ENCODE data around the gene RAB24.
A peak's percentile ranks its signal among the peaks of the same experiment; 100 is the strongest.

Gene RAB24

GRCh38 chr5:177330991-177331842 lies 27.7 kb upstream of the RAB24 start:
- H3K4me3 ChIP-seq, result peak overlapping the region in 6 of 10 experiments; percentile 2 to 55 (median 28); a peak in 8 of 20 replicates
- peaks cover 71 to 95% (median 89%) of the 10 kb centered on the region in 10 experiments for H3K4me1 ChIP-seq
- no peaks in the 10 kb centered on the region for H3K9me3 ChIP-seq (replicated peaks in 1 of 11)
- peak in 1 of 11 experiments; percentile 61; a peak in 2 of 22 replicates for TF ChIP-seq Cebpa-rat (IDR thresholded peaks at IDR 0.05)
- H3K27ac ChIP-seq, result peak overlapping the region in 9 of 11 experiments; percentile 44 to 92 (median 83); a peak in 18 of 22 replicates
- no peaks in the 10 kb centered on the region for H3K27me3 ChIP-seq
- peak overlapping the region in 10 of 11 experiments; percentile 14 to 83 (median 74); a peak in 17 of 22 replicates for H3K9ac ChIP-seq
- peaks cover 25 to 70% (median 51%) of the 10 kb centered on the region in 11 experiments; a peak in 21 of 22 replicates for H3K36me3 ChIP-seq
- peaks cover 0 to 95% (median 41%) of the 10 kb centered on the region in 11 experiments; a peak in 19 of 22 replicates for H4K20me1 ChIP-seq
- peak overlapping the region; percentile 74 to 98 (median 90) for H3K4me2 ChIP-seq

- TF ChIP-seq Cebpa-rat (IDR thresholded peaks at IDR 0.05), result no peak
- H3K36me3 ChIP-seq, result peaks cover 16 to 68% (median 41%) of the 10 kb centered on the region in 11 experiments
- peak overlapping the region in 6 of 11 experiments; percentile 73 to 83 (median 78); a peak in 6 of 22 replicates for H3K9ac ChIP-seq
- no peaks in the 10 kb centered on the region for H3K27me3 ChIP-seq
- H3K4me2 ChIP-seq, result peak overlapping the region in 9 of 11 experiments; percentile 81 to 98 (median 91); a peak in 17 of 22 replicates
- H4K20me1 ChIP-seq, result peaks cover 0 to 93% (median 28%) of the 10 kb centered on the region in 11 experiments; a peak in 19 of 22 replicates
- H3K4me1 ChIP-seq, result peaks cover 61 to 95% (median 86%) of the 10 kb centered on the region in 10 experiments
- no peak overlapping the region for H3K4me3 ChIP-seq
- H3K9me3 ChIP-seq (replicated peaks in 1 of 11), result no peaks in the 10 kb centered on the region
- H3K27ac ChIP-seq, result peak overlapping the region in 5 of 11 experiments; percentile 83 to 92 (median 85); a peak in 8 of 22 replicates
These were observed 26.4 kb upstream of the RAB24 start for GRCh38 chr5:177329883-177330282.

DNA sequence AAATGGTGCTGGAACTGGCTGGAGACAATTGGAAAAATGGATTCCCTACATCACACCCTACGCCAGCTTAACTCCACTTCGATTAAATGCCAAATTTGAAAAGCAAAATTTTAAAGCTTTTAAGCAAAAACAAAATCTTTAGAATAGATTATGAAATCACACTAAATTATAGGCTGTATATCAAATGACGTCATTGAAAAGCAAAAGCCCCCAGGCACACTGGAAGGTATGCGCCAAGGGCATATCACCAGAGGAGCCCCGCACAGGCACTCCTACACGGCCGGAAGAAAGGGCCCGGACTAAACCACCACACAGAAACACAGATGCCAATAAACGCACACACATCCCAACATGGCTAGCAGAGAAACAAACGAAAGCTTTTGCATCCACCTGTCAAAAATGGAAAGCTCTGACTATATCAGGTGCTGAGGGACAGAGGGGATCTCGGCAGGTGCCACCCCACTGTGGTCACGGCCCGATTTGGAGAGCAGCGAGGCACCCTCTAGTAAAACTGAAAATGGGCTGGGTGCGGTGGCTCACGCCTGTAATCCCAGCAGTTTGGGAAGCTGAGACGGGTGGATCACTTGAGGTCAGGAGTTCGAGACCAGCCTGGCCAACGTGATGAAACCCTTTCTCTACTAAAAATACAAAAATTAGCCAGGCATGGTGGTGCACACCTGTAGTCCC lies 25.2 kb upstream of the RAB24 start:
- Histone ChIP-seq H3K27ac (peak overlapping the region in 3 of 11 experiments; percentile 36 to 43 (median 42); a peak in 5 of 22 replicates), H3K4me3 (no peak overlapping the region), H3K4me1 (peaks cover 56 to 95% (median 86%) of the 10 kb centered on the region in 10 experiments), H3K27me3 (no peaks in the 10 kb centered on the region), H4K20me1 (peaks cover 0 to 91% (median 18%) of the 10 kb centered on the region in 11 experiments; a peak in 15 of 22 replicates), H3K4me2 (peak overlapping the region; percentile 51 to 94 (median 77)), H3K36me3 (peaks cover 4 to 66% (median 35%) of the 10 kb centered on the region in 11 experiments; a peak in 21 of 22 replicates), H3K9ac (peak overlapping the region in 8 of 11 experiments; percentile 10 to 59 (median 42); a peak in 7 of 22 replicates), H3K9me3 (replicated peaks in 1 of 11) (0 out of 22 replicates have a peak, but pooled peaks cover 0 to 6% (median 0%) of the 10 kb centered on the region in 11 experiments)
- no peak for TF ChIP-seq Cebpa-rat (IDR thresholded peaks at IDR 0.05)

- Histone ChIP-seq H3K4me1 (peaks cover 54 to 89% (median 83%) of the 10 kb centered on the region in 10 experiments), H3K36me3 (peaks cover 0 to 57% (median 28%) of the 10 kb centered on the region in 11 experiments; a peak in 20 of 22 replicates), H3K4me2 (peak overlapping the region; percentile 51 to 94 (median 77))
These were observed 24.3 kb upstream of the RAB24 start for GRCh38 chr5:177327539-177328522.

DNA sequence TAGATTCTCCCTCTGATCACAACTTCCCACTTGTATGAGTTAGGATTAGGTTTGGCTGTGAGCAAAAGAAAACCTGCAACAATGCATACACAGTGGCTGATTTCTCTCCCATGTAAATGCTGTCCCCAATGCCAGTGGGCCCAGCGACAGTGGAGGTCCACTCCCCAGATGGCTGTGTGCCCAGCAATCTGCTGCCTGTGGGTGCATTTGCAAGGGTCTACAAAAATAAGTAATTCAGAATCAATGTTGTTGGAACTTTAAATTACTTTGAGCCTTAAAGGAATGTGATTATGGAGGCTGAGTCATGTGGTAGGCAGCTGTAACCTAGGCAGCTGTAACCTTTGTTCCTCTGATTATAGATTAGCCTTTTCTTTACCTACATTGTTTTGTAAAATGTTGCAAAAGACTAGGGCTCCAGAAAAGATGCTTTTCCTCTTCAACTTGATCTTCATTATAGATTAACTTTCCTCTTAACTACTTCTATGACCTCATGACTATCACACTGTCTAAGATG lies 22.4 kb upstream of the RAB24 start:
- Histone ChIP-seq H4K20me1 (peaks cover 0 to 78% (median under 1%) of the 10 kb centered on the region in 11 experiments; a peak in 8 of 22 replicates), H3K4me3 (no peak overlapping the region), H3K4me1 (peaks cover 44 to 81% (median 75%) of the 10 kb centered on the region in 10 experiments), H3K4me2 (peak overlapping the region in 2 of 11 experiments; percentile 8 to 58; a peak in 2 of 22 replicates), H3K9ac (no peak overlapping the region), H3K36me3 (peaks cover 0 to 51% (median 28%) of the 10 kb centered on the region in 11 experiments; a peak in 20 of 22 replicates), H3K27me3 (no peaks in the 10 kb centered on the region), H3K27ac (no peak overlapping the region), H3K9me3 (replicated peaks in 1 of 11) (0 out of 22 replicates have a peak, but pooled peaks cover 0 to 8% (median 0%) of the 10 kb centered on the region in 11 experiments)
- no peak for TF ChIP-seq Cebpa-rat (IDR thresholded peaks at IDR 0.05)

More at GRCh38 chr5:177327539-177328522, 24.3 kb upstream of the RAB24 start:
- Histone ChIP-seq H3K9ac (peak overlapping the region in 8 of 11 experiments; percentile 10 to 59 (median 42); a peak in 11 of 22 replicates), H3K27ac (peak overlapping the region in 7 of 11 experiments; percentile 8 to 53 (median 42); a peak in 11 of 22 replicates), H3K9me3 (replicated peaks in 1 of 11) (0 out of 22 replicates have a peak, but pooled peaks cover 0 to 8% (median 0%) of the 10 kb centered on the region in 11 experiments), H3K4me3 (no peak overlapping the region), H3K27me3 (no peaks in the 10 kb centered on the region), H4K20me1 (peaks cover 0 to 89% (median 9%) of the 10 kb centered on the region in 11 experiments; a peak in 15 of 22 replicates)
- TF ChIP-seq Cebpa-rat (IDR thresholded peaks at IDR 0.05), result no peak

- H3K27ac ChIP-seq, result 0 out of 22 replicates have a peak overlapping the region, but pooled peaks of 4 of the 11 experiments have one; percentile 4 to 32 (median 9)
- peaks cover 37 to 65% (median 54%) of the 10 kb centered on the region in 10 experiments for H3K4me1 ChIP-seq
- no peaks in the 10 kb centered on the region for H3K27me3 ChIP-seq
- no peak overlapping the region for H3K4me3 ChIP-seq
- peaks cover 0 to 16% (median 5%) of the 10 kb centered on the region in 11 experiments; a peak in 2 of 22 replicates for H3K9me3 ChIP-seq (replicated peaks in 1 of 11)
- TF ChIP-seq Cebpa-rat (IDR thresholded peaks at IDR 0.05), result no peak
- peaks cover 0 to 31% (median 14%) of the 10 kb centered on the region in 11 experiments; a peak in 14 of 22 replicates for H3K36me3 ChIP-seq
- peaks cover 0 to 71% (median 23%) of the 10 kb centered on the region in 11 experiments; a peak in 11 of 22 replicates for H4K20me1 ChIP-seq
- H3K9ac ChIP-seq, result no peak overlapping the region; a peak in 1 of 22 replicates
- peak overlapping the region; percentile 60 to 77 (median 69) for H3K4me2 ChIP-seq
These were observed 17.4 kb upstream of the RAB24 start for GRCh38 chr5:177320879-177321278.
